Left lung (tissue), 10 donors: ENCODE results near the gene TAPT1. TPM values are rescaled to one million over a fixed set of nuclear protein-coding genes. Genes with fewer than 3 reads are reported as not detected.
A peak's percentile ranks its signal among the peaks of the same experiment; 100 is the strongest.

Experiments used
- ATAC-seq: fragments of 200-7000 bp; cut with Tn5 transposase; one replicate; pipeline ENCODE4 v1.9.1; 2020; ENCODE audit warnings: moderate library complexity
- DNase-seq, 4 donors: peaks; one replicate each; pipeline ENCODE4 v3.0.0-alpha.2; 2013 to 2020
- H3K27ac ChIP-seq, 2 donors: fragments of 200-600 bp; sonication (generic) in 1 of 2; one replicate each; pipeline versions ENCODE4 v1.5.0 to v1.8.0; 2020 to 2021
- H3K27me3 ChIP-seq, 2 donors: fragments of 200-600 bp; sonication (generic) in 1 of 2; one replicate each; pipeline versions ENCODE4 v1.5.0 to v1.8.0; 2020 to 2021
- H3K36me3 ChIP-seq, 2 donors: fragments of 200-600 bp; sonication (generic) in 1 of 2; one replicate each; pipeline versions ENCODE4 v1.5.0 to v1.8.0; 2020 to 2021
- H3K4me1 ChIP-seq, 2 donors: fragments of 200-600 bp; one replicate each; pipeline ENCODE4 v1.8.0; 2021
- H3K4me3 ChIP-seq, 2 donors: fragments of 200-600 bp; sonication (generic) in 1 of 2; one replicate each; pipeline versions ENCODE4 v1.5.0 to v1.8.0; 2020 to 2021; ENCODE audit warnings: mild to moderate bottlenecking in 1 of 2
- H3K9me3 ChIP-seq, 2 donors: fragments of 200-600 bp; sonication (generic) in 1 of 2; one replicate each; pipeline versions ENCODE4 v1.5.0 to v1.8.0; 2020 to 2021
- intact Hi-C, 2 donors: fragments of 100-400 bp; cut with DNase I; formaldehyde crosslinking; loops; one replicate each; pipeline versions ENCODE4 v1.11.2 to v1.14.2; 2022
- polyA plus RNA-seq, 6 donors: library from polyadenylated mRNA; unstranded; fragments of 120-200 nt; gene quantifications; one replicate each; pipeline ENCODE4 v1.2.1, GENCODE V29; 2013; ENCODE audit not compliant: insufficient read length in 6 of 6
- total RNA-seq, 2 donors: library from RNA; stranded (reverse); fragmentation: NEBNext Ultra II Directional; extraction: Animal tissue kit (Norgen Biotek cat#: 25700); gene quantifications; one replicate each; pipeline ENCODE4 v1.2.1, GENCODE V29; 2021
- TF ChIP-seq, protein P1 (sequence below), 2 donors: fragments of 200-600 bp; sonication (generic) in 1 of 2; IDR thresholded peaks; one replicate each; pipeline versions ENCODE4 v1.5.0 to v1.8.0; 2021; ENCODE audit warnings: antibody characterized with exemption in 2 of 2
- donor health status: DM: no; HTN: yes; CAD: no.
- donor health status: DM: no; HTN: no; CAD: no.

TAPT1 gene
- total and polyA plus RNA-seq, 8 donors: 42.9 to 65.8 (median 52.2) TPM

DNA sequence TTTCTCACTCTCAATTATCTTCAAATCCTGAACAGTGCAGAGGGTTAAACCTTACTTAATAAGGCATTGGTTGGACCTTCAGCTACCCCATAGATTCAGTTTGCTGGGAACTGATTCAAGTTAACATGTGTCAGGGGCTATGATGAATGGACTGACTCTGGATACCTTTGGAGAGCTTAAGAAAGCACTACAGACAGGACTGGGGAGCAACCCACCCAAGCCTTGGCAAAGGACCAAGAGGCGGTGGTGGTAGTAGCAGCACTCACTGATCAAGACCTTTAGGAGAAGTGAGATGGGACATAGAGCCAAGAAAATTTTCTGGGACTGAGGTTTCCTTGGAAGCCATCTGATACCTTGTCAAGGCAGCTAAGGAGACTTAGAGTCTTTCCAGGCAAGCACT, 43.0 kb upstream of the TAPT1 start:
- intact Hi-C loops: loop anchor here in 1 of 2 donors (5.0 to 10.0 kb wide), 2 partner anchors 64 to 242 kb away; no protein-coding TSS in a partner anchor
- Histone ChIP-seq H3K27ac (no peak overlapping the region), H3K9me3 (no peaks in the 10 kb centered on the region), H3K4me1 (peaks cover 0 to 14% of the 10 kb centered on the region in 2 donors), H3K4me3 (no peak overlapping the region), H3K27me3 (no peaks in the 10 kb centered on the region), H3K36me3 (no peaks in the 10 kb centered on the region)
- TF ChIP-seq, protein P1, sequence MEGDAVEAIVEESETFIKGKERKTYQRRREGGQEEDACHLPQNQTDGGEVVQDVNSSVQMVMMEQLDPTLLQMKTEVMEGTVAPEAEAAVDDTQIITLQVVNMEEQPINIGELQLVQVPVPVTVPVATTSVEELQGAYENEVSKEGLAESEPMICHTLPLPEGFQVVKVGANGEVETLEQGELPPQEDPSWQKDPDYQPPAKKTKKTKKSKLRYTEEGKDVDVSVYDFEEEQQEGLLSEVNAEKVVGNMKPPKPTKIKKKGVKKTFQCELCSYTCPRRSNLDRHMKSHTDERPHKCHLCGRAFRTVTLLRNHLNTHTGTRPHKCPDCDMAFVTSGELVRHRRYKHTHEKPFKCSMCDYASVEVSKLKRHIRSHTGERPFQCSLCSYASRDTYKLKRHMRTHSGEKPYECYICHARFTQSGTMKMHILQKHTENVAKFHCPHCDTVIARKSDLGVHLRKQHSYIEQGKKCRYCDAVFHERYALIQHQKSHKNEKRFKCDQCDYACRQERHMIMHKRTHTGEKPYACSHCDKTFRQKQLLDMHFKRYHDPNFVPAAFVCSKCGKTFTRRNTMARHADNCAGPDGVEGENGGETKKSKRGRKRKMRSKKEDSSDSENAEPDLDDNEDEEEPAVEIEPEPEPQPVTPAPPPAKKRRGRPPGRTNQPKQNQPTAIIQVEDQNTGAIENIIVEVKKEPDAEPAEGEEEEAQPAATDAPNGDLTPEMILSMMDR (IDR thresholded peaks at IDR 0.05): no peak
- ATAC-seq (no peak), DNase-seq (peak in 1 of 4 donors; percentile 20)

DNA sequence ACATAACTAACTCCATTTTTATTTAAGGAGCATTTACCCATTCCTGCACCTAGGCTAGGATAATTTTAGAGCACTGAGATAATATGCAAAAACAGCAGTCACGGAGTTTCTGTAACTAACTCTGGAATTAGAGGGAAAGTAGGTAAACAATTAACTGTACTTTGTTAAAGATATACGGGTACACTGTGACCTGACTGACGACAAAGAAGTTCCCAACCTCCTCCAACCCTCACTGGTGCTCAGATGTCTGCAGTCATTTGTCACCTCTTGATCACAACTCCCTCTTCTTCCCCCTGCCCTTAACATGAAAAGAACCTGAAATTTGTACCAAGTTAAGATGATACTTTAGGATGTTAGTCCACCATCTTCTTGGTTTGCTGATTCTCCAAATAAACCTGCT, 42.0 kb upstream of the TAPT1 start:
- Histone ChIP-seq H3K27me3 (no peaks in the 10 kb centered on the region), H3K4me3 (no peak overlapping the region), H3K27ac (no peak overlapping the region), H3K9me3 (no peaks in the 10 kb centered on the region), H3K36me3 (no peaks in the 10 kb centered on the region), H3K4me1 (peaks cover 0 to 14% of the 10 kb centered on the region in 2 donors)
- no peak for DNase-seq
- no peak for ATAC-seq
- intact Hi-C loops: loop anchor here in 1 of 2 donors (5.0 to 10.0 kb wide), 2 partner anchors 63 to 241 kb away; no protein-coding TSS in a partner anchor
- TF ChIP-seq, protein P1 (IDR thresholded peaks at IDR 0.05): no peak

DNA sequence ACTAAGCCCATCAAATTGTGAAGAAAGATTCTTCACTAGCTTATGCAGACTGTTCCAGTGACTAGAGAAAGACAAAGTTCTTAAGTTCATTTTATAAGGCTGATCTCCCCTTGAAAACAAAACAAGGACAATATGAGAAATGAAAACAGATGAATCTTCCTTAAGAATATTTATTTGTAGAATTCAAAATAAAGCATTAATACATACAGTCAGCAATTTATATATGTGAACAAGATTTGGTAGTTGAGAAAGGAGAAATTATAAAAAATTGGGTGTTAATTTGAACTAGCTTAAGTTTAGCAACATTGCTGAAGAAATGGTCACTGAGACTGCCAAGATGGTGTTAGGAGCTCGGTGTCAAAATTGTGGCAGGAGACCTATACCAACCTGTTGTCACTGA, 41.4 kb upstream of the TAPT1 start:
- no peak for ATAC-seq
- DNase-seq: no peak
- Histone ChIP-seq H3K4me1 (peaks cover 0 to 14% of the 10 kb centered on the region in 2 donors), H3K9me3 (no peaks in the 10 kb centered on the region), H3K4me3 (no peak overlapping the region), H3K27me3 (no peaks in the 10 kb centered on the region), H3K36me3 (no peaks in the 10 kb centered on the region), H3K27ac (no peak overlapping the region)
- intact Hi-C loops: loop anchor here in 1 of 2 donors (5.0 to 10.0 kb wide), 2 partner anchors 63 to 240 kb away; no protein-coding TSS in a partner anchor
- TF ChIP-seq, protein P1 (IDR thresholded peaks at IDR 0.05): no peak

DNA sequence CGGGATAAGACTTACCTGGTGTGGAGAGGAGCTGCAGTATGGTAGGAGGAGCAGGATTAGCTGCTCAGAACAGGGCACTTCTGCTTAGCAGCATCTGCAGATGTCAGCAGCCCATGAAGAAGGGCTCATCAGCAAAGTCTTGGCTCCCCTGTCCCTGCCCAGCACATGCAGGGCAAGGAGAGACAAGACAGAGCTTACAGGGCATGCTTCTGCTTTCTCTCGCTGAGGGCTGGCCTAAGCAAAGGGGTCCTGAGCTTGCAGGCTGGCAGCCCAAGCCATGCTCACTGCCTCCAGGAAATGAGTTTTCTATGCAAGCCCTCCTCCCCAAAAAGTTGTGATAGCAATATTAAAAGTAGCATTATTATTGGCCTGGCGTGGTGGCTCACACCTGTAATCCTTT, 39.5 kb upstream of the TAPT1 start:
- TF ChIP-seq, protein P1 (IDR thresholded peaks at IDR 0.05): no peak
- Histone ChIP-seq H3K36me3 (no peaks in the 10 kb centered on the region), H3K4me1 (peaks cover 0 to 7% of the 10 kb centered on the region in 2 donors), H3K9me3 (no peaks in the 10 kb centered on the region), H3K4me3 (no peak overlapping the region), H3K27ac (no peak overlapping the region), H3K27me3 (no peaks in the 10 kb centered on the region)
- ATAC-seq (no peak), DNase-seq (no peak)
- intact Hi-C loops: loop anchor here in 1 of 2 donors (5.0 to 10.0 kb wide), 2 partner anchors 61 to 239 kb away; no protein-coding TSS in a partner anchor

DNA sequence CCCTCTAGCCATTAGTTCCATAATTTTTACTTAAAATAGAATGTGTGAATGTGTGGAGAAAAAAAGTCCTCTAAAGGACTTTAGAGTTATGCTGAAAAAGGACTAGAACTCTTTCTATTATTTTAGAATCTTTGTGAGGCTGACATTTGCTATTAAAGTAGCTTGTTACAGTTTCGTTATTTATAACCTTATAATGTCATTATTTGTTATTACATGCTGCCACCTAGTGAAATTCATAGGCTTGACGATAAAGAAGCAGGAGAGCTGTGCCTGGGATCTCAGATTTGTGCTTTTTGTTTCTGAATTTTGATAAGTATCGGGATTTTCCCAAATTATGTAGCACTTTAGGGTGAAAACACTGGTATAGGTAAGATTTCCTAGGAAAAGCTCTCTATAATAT, 38.5 kb upstream of the TAPT1 start:
- TF ChIP-seq, protein P1 (IDR thresholded peaks at IDR 0.05): peak; percentile 50 to 71
- H3K27me3 ChIP-seq: no peaks in the 10 kb centered on the region
- intact Hi-C loops: loop anchor here in 1 of 2 donors (5.0 to 10.0 kb wide), 2 partner anchors 60 to 237 kb away; no protein-coding TSS in a partner anchor
- DNase-seq (peak in 2 of 4 donors; percentile 27 to 63), ATAC-seq (peak; percentile 84)
- H3K27ac ChIP-seq: no peak overlapping the region
- no peaks in the 10 kb centered on the region for H3K4me1 ChIP-seq
- no peaks in the 10 kb centered on the region for H3K36me3 ChIP-seq
- no peaks in the 10 kb centered on the region for H3K9me3 ChIP-seq
- no peak overlapping the region for H3K4me3 ChIP-seq
